Measurements from ENCODE around the gene AFP. TPM values are rescaled to one million over a fixed set of nuclear protein-coding genes. Genes with fewer than 3 reads are reported as not detected.

Gene AFP
- total RNA-seq, 4 donors from 2014 or later, result not detected

GRCh38 chr4:73409978-73410548 is 26.0 kb upstream of the AFP start:
- H3K36me3 ChIP-seq, result no peaks in the 10 kb centered on the region
- no peak overlapping the region for H3K27ac ChIP-seq
- H3K27me3 ChIP-seq, result no peaks in the 10 kb centered on the region
- TF ChIP-seq POLR2A (IDR thresholded peaks at IDR 0.05), result no peak
- TF ChIP-seq CTCF (IDR thresholded peaks at IDR 0.05), result no peak
- no peaks in the 10 kb centered on the region for H3K4me1 ChIP-seq
- H3K9me3 ChIP-seq, result no peaks in the 10 kb centered on the region
- no peak for DNase-seq
- H3K4me3 ChIP-seq, result no peak overlapping the region

DNA sequence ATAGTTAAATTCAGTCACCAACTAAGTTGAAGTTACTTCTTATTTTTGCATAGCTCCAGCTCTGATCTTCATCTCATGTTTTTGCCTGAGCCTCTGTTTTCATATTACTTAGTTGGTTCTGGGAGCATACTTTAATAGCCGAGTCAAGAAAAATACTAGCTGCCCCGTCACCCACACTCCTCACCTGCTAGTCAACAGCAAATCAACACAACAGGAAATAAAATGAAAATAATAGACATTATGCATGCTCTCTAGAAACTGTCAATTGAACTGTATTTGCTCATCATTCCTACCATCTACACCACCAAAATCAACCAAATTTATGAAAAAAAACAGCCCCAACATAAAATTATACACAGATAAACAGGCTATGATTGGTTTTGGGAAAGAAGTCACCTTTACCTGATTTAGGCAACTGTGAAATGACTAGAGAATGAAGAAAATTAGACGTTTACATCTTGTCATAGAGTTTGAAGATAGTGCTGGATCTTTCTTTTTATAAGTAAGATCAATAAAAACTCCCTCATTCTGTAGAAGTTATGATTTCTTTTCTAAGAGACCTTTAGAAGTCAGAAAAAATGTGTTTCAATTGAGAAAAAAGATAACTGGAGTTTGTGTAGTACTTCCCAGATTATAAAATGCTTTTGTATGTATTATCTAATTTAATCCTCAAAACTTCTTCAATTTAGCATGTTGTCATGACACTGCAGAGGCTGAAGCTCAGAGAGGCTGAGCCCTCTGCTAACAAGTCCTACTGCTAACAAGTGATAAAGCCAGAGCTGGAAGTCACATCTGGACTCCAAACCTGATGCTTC is 24.9 kb upstream of the AFP start:
- no peak for DNase-seq
- H3K9me3 ChIP-seq, result no peaks in the 10 kb centered on the region
- no peaks in the 10 kb centered on the region for H3K36me3 ChIP-seq
- no peaks in the 10 kb centered on the region for H3K27me3 ChIP-seq
- H3K4me3 ChIP-seq, result no peak overlapping the region
- TF ChIP-seq CTCF (IDR thresholded peaks at IDR 0.05) (no peak), POLR2A (IDR thresholded peaks at IDR 0.05) (no peak)
- no peak overlapping the region for H3K27ac ChIP-seq
- H3K4me1 ChIP-seq, result no peaks in the 10 kb centered on the region

- Histone ChIP-seq H3K9me3 (no peaks in the 10 kb centered on the region), H3K4me1 (no peaks in the 10 kb centered on the region), H3K27me3 (no peaks in the 10 kb centered on the region), H3K4me3 (no peak overlapping the region), H3K36me3 (no peaks in the 10 kb centered on the region), H3K27ac (no peak overlapping the region)
- DNase-seq, result no peak
- no peak for TF ChIP-seq CTCF (IDR thresholded peaks at IDR 0.05)
These were observed 24.1 kb upstream of the AFP start for GRCh38 chr4:73411731-73412414.

GRCh38 chr4:73413294-73413755 is 22.7 kb upstream of the AFP start:
- TF ChIP-seq POLR2A (IDR thresholded peaks at IDR 0.05), result no peak
- TF ChIP-seq CTCF (IDR thresholded peaks at IDR 0.05), result no peak
- H3K27ac ChIP-seq, result no peak overlapping the region
- DNase-seq, result no peak
- no peaks in the 10 kb centered on the region for H3K36me3 ChIP-seq
- no peak overlapping the region for H3K4me3 ChIP-seq
- no peaks in the 10 kb centered on the region for H3K27me3 ChIP-seq
- H3K9me3 ChIP-seq, result no peaks in the 10 kb centered on the region
- no peaks in the 10 kb centered on the region for H3K4me1 ChIP-seq

DNA sequence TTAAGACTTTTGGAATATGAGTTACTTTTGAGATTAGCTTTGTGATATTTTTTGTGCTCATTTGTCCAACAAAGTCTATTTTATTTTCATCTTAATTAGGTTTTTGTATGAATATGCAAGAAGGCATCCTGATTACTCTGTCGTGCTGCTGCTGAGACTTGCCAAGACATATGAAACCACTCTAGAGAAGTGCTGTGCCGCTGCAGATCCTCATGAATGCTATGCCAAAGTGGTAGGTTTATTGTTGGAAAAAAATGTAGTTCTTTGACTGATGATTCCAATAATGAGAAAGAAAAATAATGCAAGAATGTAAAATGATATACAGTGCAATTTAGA is 21.1 kb upstream of the AFP start:
- Histone ChIP-seq H3K9me3 (no peaks in the 10 kb centered on the region), H3K27ac (no peak overlapping the region), H3K27me3 (no peaks in the 10 kb centered on the region), H3K36me3 (no peaks in the 10 kb centered on the region), H3K4me3 (no peak overlapping the region), H3K4me1 (no peaks in the 10 kb centered on the region)
- no peak for TF ChIP-seq CTCF (IDR thresholded peaks at IDR 0.05)
- TF ChIP-seq POLR2A (IDR thresholded peaks at IDR 0.05), result no peak
- DNase-seq, result no peak
